H1 (cell line): ENCODE measurements around the gene TRIM44. TPM values are rescaled to one million over a fixed set of nuclear protein-coding genes. Genes with fewer than 3 reads are reported as not detected.

Source experiments
- CTBP2 ChIP-seq: IDR thresholded peaks from 2 replicates; pipeline ENCODE4 v1.7.0; 2011; ENCODE audit warnings: borderline replicate concordance, mild to moderate bottlenecking, moderate library complexity, mixed read lengths, low read length; ENCODE audit not compliant: insufficient read depth, insufficient read length
- MAFK ChIP-seq: IDR thresholded peaks from 2 replicates; pipeline ENCODE4 v1.6.1; 2012; ENCODE audit warnings: low read depth, mild to moderate bottlenecking, improper control_type of control experiment, low read length
- SP1 ChIP-seq: IDR thresholded peaks from 2 replicates; pipeline ENCODE4 v1.6.1; 2011; ENCODE audit warnings: low read depth, low read length
- polyA plus RNA-seq, 7 experiments: library from polyadenylated mRNA; depleted of rRNA in 3 of 7; stranded (reverse) in 5 of 7; unstranded in 2 of 7; fragments of >200 nt in 5 of 7; fragments of 200-250 nt in 2 of 7; gene quantifications; 1 replicate in 5 of 7; 2 replicates in 1 of 7; 4 replicates in 1 of 7; pipeline versions ENCODE4 v1.2.1 to v1.2.3, GENCODE V29; 2011 to 2013; ENCODE audit warnings: missing spikeins in 2 of 7, mixed read lengths in 2 of 7
- total RNA-seq: library from RNA; stranded (reverse); fragmentation: NEBNext Ultra II Directional; extraction: Animal tissue kit (Norgen Biotek cat#: 25700); gene quantifications from 2 replicates; pipeline ENCODE4 v1.2.1, GENCODE V29; 2021

TRIM44 gene
- total and polyA plus RNA-seq, 2 of the 8 experiments (the other 6 are each of a cell fraction or from before 2014, with no cell fraction given): 13.9 to 34.4 TPM

- TF ChIP-seq MAFK: no peak
- no peak for TF ChIP-seq CTBP2
- TF ChIP-seq SP1: no peak
Measured at GRCh38 chr11:35750981-35751663, 88.5 kb downstream of the TRIM44 start (continued).
